ENCODE results near the gene DXO. TPM values are rescaled to one million over a fixed set of nuclear protein-coding genes. Genes with fewer than 3 reads are reported as not detected.

Gene DXO
- polyA plus RNA-seq, 1 experiment: 28.1 TPM

DNA sequence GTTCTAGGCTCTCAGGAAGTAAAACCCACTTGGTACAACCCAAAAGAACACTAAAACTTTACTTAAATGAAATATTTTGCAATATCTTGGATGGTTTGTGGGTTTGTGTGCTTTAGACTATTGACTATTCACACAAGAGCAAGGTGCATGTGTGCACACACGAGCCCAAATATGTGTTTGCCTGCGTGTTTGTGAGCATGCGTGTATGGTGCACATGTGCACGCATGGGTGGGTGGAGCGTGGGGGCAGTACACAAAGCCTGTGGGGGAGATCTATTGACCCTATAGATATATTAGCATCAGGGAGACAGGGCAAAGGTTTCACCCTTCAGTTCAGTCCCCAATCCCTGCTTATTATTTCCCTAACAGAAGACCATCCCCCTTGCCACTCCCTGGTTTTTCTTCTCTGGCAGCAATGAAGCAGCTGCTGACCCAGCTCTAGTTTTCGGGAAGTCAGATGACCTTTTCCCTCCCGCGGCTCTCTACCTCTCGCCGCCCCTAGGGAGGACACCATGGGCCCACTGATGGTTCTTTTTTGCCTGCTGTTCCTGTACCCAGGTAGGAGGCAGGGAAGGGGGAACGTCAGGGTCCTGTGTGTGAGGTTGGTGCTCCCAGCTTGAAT is 44.6 kb downstream of the DXO start, which contains the start of gene C2:
Gene C2 (plus strand): TSS at position 476 of the 621 bp plus-strand sequence. CDS start 36 bp downstream, at position 512.
- ChIA-PET CTCF (no interaction called here), POLR2A (interaction anchor here (0.6 kb wide), 1 partner anchor 263 kb away, joined by 3 read pairs; no protein-coding TSS in a partner anchor)
- no peak for TF ChIP-seq CTCF (IDR thresholded peaks at IDR 0.05; ENCODE audit: insufficient read depth, low read depth, low read length)
- H3K27me3 ChIP-seq (ENCODE audit: control insufficient read depth, insufficient read depth, low read length): no peaks in the 10 kb centered on the region; the same call in 1 of the 2 replicates
- DNase-seq (ENCODE audit: low read depth): no peak
- no peaks in the 10 kb centered on the region for H3K36me3 ChIP-seq (ENCODE audit: control insufficient read depth, insufficient read depth, low read length)
- no peak within 1 kb of the TSS for H3K4me3 ChIP-seq (ENCODE audit: low read depth, low read length)

- POLR2A ChIA-PET: no interaction called here
- no peak for TF ChIP-seq CTCF (IDR thresholded peaks at IDR 0.05; ENCODE audit: insufficient read depth, low read depth, low read length)
- no peak for DNase-seq (ENCODE audit: low read depth)
- Histone ChIP-seq H3K36me3 (ENCODE audit: control insufficient read depth, insufficient read depth, low read length) (no peaks in the 10 kb centered on the region), H3K4me3 (ENCODE audit: low read depth, low read length) (no peak overlapping the region), H3K27me3 (ENCODE audit: control insufficient read depth, insufficient read depth, low read length) (no peaks in the 10 kb centered on the region; the same call in 1 of the 2 replicates)
- CTCF ChIA-PET: interaction anchor here (0.5 to 5.1 kb wide), 4 partner anchors 17 to 275 kb away, joined by 3 to 20 read pairs (median 4); no protein-coding TSS in a partner anchor
Observed at GRCh38 chr6:31922942-31923341, 49.0 kb downstream of the DXO start.

GRCh38 chr6:31920811-31921210 is 51.1 kb downstream of the DXO start:
- Histone ChIP-seq H3K4me3 (ENCODE audit: low read depth, low read length) (no peak overlapping the region), H3K27me3 (ENCODE audit: control insufficient read depth, insufficient read depth, low read length) (no peaks in the 10 kb centered on the region), H3K36me3 (ENCODE audit: control insufficient read depth, insufficient read depth, low read length) (no peaks in the 10 kb centered on the region)
- ChIA-PET POLR2A (no interaction called here), CTCF (interaction anchor here (0.9 to 5.1 kb wide), 3 partner anchors 19 to 31 kb away, joined by 3 to 20 read pairs (median 4); no protein-coding TSS in a partner anchor)
- no peak for TF ChIP-seq CTCF (IDR thresholded peaks at IDR 0.05; ENCODE audit: insufficient read depth, low read depth, low read length)
- no peak for DNase-seq (ENCODE audit: low read depth)

Small RNAs within 50 kb of the gene (small RNA-seq; reads per million reads assigned to genes)
- not detected for gene AL645922.1 (ENCODE audit: insufficient read length, low read depth, low replicate concordance)

Other genes with a start within 250 kb of the DXO start
- not detected in 2 replicates for gene MPIG6B, start 248.8 kb downstream of the DXO start, polyA plus RNA-seq (2011; rRNA removed)
- gene DDAH2, start 242.8 kb downstream of the DXO start, polyA plus RNA-seq (2011; rRNA removed): 43.2 and 69.5 TPM in 2 replicates
- 820 and 866 TPM in 2 replicates for gene CLIC1, start 235.6 kb downstream of the DXO start, polyA plus RNA-seq (2011; rRNA removed)
- gene MSH5, start 232.1 kb downstream of the DXO start, polyA plus RNA-seq (2011; rRNA removed): 9.2 and 10.7 TPM in 2 replicates
- gene SAPCD1, start 209.5 kb downstream of the DXO start, polyA plus RNA-seq (2011; rRNA removed): 1.2 and 1.9 TPM in 2 replicates
- gene VWA7, start 194.8 kb downstream of the DXO start, polyA plus RNA-seq (2011; rRNA removed): 0.16 and 0.29 TPM in 2 replicates
- 10.9 and 33.9 TPM in 2 replicates for gene VARS1, start 176.4 kb downstream of the DXO start, polyA plus RNA-seq (2011; rRNA removed)
- 40.3 and 43.5 TPM in 2 replicates for gene LSM2, start 165.2 kb downstream of the DXO start, polyA plus RNA-seq (2011; rRNA removed)
- gene HSPA1L, start 156.9 kb downstream of the DXO start, polyA plus RNA-seq (2011; rRNA removed): 0.90 and 0.99 TPM in 2 replicates
- gene HSPA1A, start 156.6 kb downstream of the DXO start, polyA plus RNA-seq (2011; rRNA removed): 57.7 and 98.6 TPM in 2 replicates
- 20.9 and 42.8 TPM in 2 replicates for gene HSPA1B, start 144.4 kb downstream of the DXO start, polyA plus RNA-seq (2011; rRNA removed)
- gene NEU1, start 109.3 kb downstream of the DXO start, polyA plus RNA-seq (2011; rRNA removed): 32.1 and 48.1 TPM in 2 replicates
- 0.07 and 0.12 TPM in 2 replicates for gene SLC44A4, start 93.1 kb downstream of the DXO start, polyA plus RNA-seq (2011; rRNA removed)
- gene EHMT2, start 74.4 kb downstream of the DXO start, polyA plus RNA-seq (2011; rRNA removed): 19.3 and 32.8 TPM in 2 replicates
- gene ZBTB12, start 70.1 kb downstream of the DXO start, polyA plus RNA-seq (2011; rRNA removed): 2.0 and 2.6 TPM in 2 replicates
- 0.74 and 1.2 TPM in 2 replicates for gene C2, start 44.4 kb downstream of the DXO start, polyA plus RNA-seq (2011; rRNA removed)
- gene CFB, start 26.0 kb downstream of the DXO start, polyA plus RNA-seq (2011; rRNA removed): 6.7 and 7.6 TPM in 2 replicates
- 69.6 and 70.5 TPM in 2 replicates for gene NELFE, start 13.2 kb downstream of the DXO start, polyA plus RNA-seq (2011; rRNA removed)
- gene SKIC2, start 13.0 kb downstream of the DXO start, polyA plus RNA-seq (2011; rRNA removed): 17.7 and 37.3 TPM in 2 replicates
- gene C4A, start 9.9 kb upstream of the DXO start, polyA plus RNA-seq (2011; rRNA removed): 5.9 and 9.7 TPM in 2 replicates
- gene C4B, start 42.7 kb upstream of the DXO start, polyA plus RNA-seq (2011; rRNA removed): 9.2 and 14.4 TPM in 2 replicates
- gene CYP21A2, start 66.3 kb upstream of the DXO start, polyA plus RNA-seq (2011; rRNA removed): 0.11 and 0.29 TPM in 2 replicates
- gene TNXB, start 137.2 kb upstream of the DXO start, polyA plus RNA-seq (2011; rRNA removed): 0.58 and 0.60 TPM in 2 replicates
- 46.5 and 69.2 TPM in 2 replicates for gene ATF6B, start 156.1 kb upstream of the DXO start, polyA plus RNA-seq (2011; rRNA removed)
- 5.3 and 5.6 TPM in 2 replicates for gene FKBPL, start 158.2 kb upstream of the DXO start, polyA plus RNA-seq (2011; rRNA removed)
- gene PRRT1, start 179.8 kb upstream of the DXO start, polyA plus RNA-seq (2011; rRNA removed): 0.77 and 0.78 TPM in 2 replicates
- 24.2 and 31.9 TPM in 2 replicates for gene PPT2, start 182.0 kb upstream of the DXO start, polyA plus RNA-seq (2011; rRNA removed)
- gene EGFL8, start 192.5 kb upstream of the DXO start, polyA plus RNA-seq (2011; rRNA removed): 3.7 and 4.0 TPM in 2 replicates
- 117 and 158 TPM in 2 replicates for gene AGPAT1, start 203.9 kb upstream of the DXO start, polyA plus RNA-seq (2011; rRNA removed)
- 40.2 and 44.4 TPM in 2 replicates for gene RNF5, start 206.3 kb upstream of the DXO start, polyA plus RNA-seq (2011; rRNA removed)
- gene AGER, start 212.1 kb upstream of the DXO start, polyA plus RNA-seq (2011; rRNA removed): 2.4 and 2.6 TPM in 2 replicates
- gene PBX2, start 218.1 kb upstream of the DXO start, polyA plus RNA-seq (2011; rRNA removed): 59.5 and 73.5 TPM in 2 replicates
- 9.8 and 13.3 TPM in 2 replicates for gene GPSM3, start 220.5 kb upstream of the DXO start, polyA plus RNA-seq (2011; rRNA removed)